Ovary (tissue), 3 donors: ENCODE measurements around the gene LAMC3.

ENCODE experiments used
- EP300 ChIP-seq: sonication (generic); formaldehyde crosslinking; IDR thresholded peaks from one replicate; pipeline ENCODE4 v1.6.1; 2017; ENCODE audit warnings: antibody characterized with exemption
- POLR2A ChIP-seq: fragments of 450-650 bp; IDR thresholded peaks from one replicate; pipeline ENCODE4 v1.6.1; 2017; ENCODE audit warnings: antibody characterized with exemption, mild to moderate bottlenecking, moderate library complexity
- TF ChIP-seq, protein P1 (sequence below), 3 donors: fragments of 450-650 bp in 2 of 3; fragments of 200-600 bp in 1 of 3; IDR thresholded peaks; one replicate each; pipeline versions ENCODE4 v1.5.1 to v1.8.0; 2016 to 2022; ENCODE audit warnings: antibody characterized with exemption in 3 of 3, mild to moderate bottlenecking in 1 of 3
- donor health status: DM: no; HTN: no; CAD: no.

DNA sequence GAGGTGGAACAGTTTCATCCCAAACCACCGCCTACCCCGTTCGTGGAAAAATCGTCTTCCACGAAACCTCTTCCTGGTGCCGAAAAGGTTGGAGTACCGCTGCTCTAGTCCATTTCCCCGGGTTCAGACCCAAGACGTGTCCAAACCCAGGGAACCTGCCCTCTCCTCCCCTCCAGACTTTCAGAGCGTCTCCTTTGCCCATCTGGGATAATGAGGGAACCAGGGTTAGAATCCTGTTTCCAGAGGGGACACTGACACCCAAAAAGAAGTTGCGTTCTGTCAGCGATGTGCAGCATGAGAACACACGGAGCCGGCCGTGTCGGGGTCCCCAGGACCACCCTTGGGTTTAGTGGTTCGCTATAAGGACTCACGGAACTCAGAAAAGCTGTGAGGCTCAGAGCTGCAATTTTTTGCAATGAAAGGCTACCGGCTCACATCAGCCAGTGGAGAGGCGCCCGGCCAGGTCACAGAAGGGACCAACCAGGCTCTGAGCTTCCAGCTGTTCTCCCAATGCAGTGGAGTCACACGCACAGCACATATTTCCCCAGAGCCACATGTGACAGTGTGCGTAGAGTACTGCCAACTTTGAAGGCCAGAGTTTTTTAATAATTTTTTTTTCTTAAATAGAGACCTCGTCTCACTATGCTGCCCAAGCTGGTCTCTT, 19.4 kb downstream of the LAMC3 start:
- TF ChIP-seq, protein P1, sequence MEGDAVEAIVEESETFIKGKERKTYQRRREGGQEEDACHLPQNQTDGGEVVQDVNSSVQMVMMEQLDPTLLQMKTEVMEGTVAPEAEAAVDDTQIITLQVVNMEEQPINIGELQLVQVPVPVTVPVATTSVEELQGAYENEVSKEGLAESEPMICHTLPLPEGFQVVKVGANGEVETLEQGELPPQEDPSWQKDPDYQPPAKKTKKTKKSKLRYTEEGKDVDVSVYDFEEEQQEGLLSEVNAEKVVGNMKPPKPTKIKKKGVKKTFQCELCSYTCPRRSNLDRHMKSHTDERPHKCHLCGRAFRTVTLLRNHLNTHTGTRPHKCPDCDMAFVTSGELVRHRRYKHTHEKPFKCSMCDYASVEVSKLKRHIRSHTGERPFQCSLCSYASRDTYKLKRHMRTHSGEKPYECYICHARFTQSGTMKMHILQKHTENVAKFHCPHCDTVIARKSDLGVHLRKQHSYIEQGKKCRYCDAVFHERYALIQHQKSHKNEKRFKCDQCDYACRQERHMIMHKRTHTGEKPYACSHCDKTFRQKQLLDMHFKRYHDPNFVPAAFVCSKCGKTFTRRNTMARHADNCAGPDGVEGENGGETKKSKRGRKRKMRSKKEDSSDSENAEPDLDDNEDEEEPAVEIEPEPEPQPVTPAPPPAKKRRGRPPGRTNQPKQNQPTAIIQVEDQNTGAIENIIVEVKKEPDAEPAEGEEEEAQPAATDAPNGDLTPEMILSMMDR (IDR thresholded peaks at IDR 0.05), result no peak
- no peak for TF ChIP-seq EP300
- TF ChIP-seq POLR2A, result no peak
